ENCODE results near the gene PRUNE2. TPM values are rescaled to one million over a fixed set of nuclear protein-coding genes. Genes with fewer than 3 reads are reported as not detected.

Gene PRUNE2
- total and polyA plus RNA-seq, 2 of the 8 experiments (the other 6 are each of a cell fraction or from before 2014, with no cell fraction given): 5.5 to 13.3 TPM

DNA sequence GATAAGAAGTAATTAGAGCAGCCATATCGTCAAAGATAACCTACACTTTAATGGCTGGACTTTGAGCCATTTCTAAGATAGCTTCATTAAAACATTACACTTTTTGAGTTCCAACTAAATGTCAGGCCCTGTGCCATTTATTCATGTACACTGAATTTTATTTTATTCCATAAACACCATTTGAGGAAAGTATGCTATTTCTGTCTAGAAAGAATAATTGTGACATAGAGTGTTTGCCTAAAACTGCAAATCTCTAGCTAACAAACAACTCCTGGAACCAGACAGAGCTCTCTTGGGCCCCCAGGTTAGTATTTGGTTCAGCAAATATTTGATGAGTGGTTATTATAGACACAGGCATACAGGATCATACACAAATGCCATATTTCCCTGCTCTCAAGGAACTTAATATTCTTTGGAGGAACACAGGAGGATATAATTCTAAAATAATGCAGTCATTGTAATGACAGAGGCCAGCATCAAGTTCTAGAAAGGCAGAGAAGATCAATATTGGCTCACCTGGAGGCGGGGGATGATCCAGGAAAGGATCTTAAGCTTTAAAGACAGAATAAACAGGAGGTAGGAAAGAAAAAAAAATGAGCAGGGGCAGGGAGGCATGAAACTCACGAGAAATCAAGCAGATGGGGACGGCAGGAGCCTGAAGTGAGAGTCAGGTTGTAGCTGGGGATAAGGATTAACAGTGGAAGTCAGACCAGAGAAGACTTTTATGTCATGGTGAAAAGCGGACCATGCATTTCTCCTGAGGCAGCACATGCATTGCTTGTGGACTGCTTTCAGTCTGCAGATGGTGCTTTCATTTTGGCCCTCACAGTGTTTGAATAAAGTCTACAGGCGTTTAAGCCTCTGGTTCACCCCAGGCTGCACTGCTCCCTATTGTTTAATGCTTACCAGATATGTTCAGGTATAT lies 319.3 kb downstream of the PRUNE2 start:
- Histone ChIP-seq H3K9me3 (ENCODE audit: insufficient read depth in 2 of 2, low read depth in 1 of 2, low read length in 1 of 2) (no peaks in the 10 kb centered on the region), H3K9ac (replicated peaks in 1 of 4; ENCODE audit: extremely low read depth in 1 of 4, low read depth in 3 of 4, low read length in 3 of 4) (no peak overlapping the region), H3K18ac (ENCODE audit: extremely low read depth, low read length) (no peak overlapping the region), H2BK20ac (ENCODE audit: low read length) (no peak overlapping the region), H2BK5ac (ENCODE audit: low read depth, low read length) (no peak overlapping the region), H3K27me3 (replicated peaks in 1 of 4; ENCODE audit: control insufficient read depth in 3 of 4, extremely low read depth in 1 of 4, insufficient read depth in 3 of 4, low read length in 3 of 4) (no peaks in the 10 kb centered on the region; a peak in 1 of 7 replicates), H3K23ac (ENCODE audit: insufficient read length) (no peak overlapping the region), H2AFZ (ENCODE audit: low read length) (peak overlapping the region; percentile 35; the same call in 1 of the 2 replicates), H3K4me3 (ENCODE audit: extremely low read depth in 1 of 4, insufficient read depth in 2 of 4, low read depth in 3 of 4, low read length in 4 of 4) (no peak overlapping the region), H2BK12ac (ENCODE audit: low read depth, low read length) (no peak overlapping the region), H2BK15ac (ENCODE audit: low read length) (no peak overlapping the region), H4K20me1 (replicated peaks in 1 of 2; ENCODE audit: control insufficient read depth in 1 of 2, insufficient read depth in 2 of 2, low read length in 2 of 2) (no peaks in the 10 kb centered on the region), H4K5ac (ENCODE audit: insufficient read length, low read depth, low read length) (no peak overlapping the region), H3K4me1 (replicated peaks in 1 of 4; ENCODE audit: control insufficient read depth in 3 of 4, insufficient read depth in 4 of 4, low read length in 3 of 4) (peaks cover 0 to 5% (median 5%) of the 10 kb centered on the region in 4 experiments; a peak in 5 of 7 replicates), H3K14ac (ENCODE audit: insufficient read length) (no peak overlapping the region), H3K36me3 (ENCODE audit: control insufficient read depth in 2 of 4, insufficient read depth in 4 of 4, low read length in 3 of 4) (no peaks in the 10 kb centered on the region), H3K4ac (replicated peaks; ENCODE audit: insufficient read length, low read depth, low read length) (no peak overlapping the region), H2BK120ac (replicated peaks; ENCODE audit: low read depth, low read length) (no peak overlapping the region), H3K79me1 (ENCODE audit: low read depth, low read length) (no peaks in the 10 kb centered on the region), H3K79me2 (ENCODE audit: control insufficient read depth in 1 of 2, insufficient read depth in 2 of 2, low read length in 2 of 2) (no peaks in the 10 kb centered on the region), H3K27ac (ENCODE audit: low read depth, low read length) (no peak overlapping the region), H3K4me2 (ENCODE audit: insufficient read depth in 1 of 2, low read depth in 2 of 2, low read length in 2 of 2) (no peak overlapping the region), H4K8ac (ENCODE audit: extremely low read depth, insufficient read depth, low read length) (no peak overlapping the region), H3K23me2 (ENCODE audit: low read depth, low read length) (no peaks in the 10 kb centered on the region), H2AK5ac (ENCODE audit: low read depth, low read length) (no peak overlapping the region), H4K91ac (replicated peaks; ENCODE audit: insufficient read length, low read length) (no peak overlapping the region), H3K56ac (replicated peaks; ENCODE audit: insufficient read length, low read depth, low read length) (no peak overlapping the region)
- 80% methylated on average over 6 of the region's 6 CpGs; no CpG with 5 or more reads in 1 of the 2 experiments for whole genome bisulfite sequencing, 2 experiments (ENCODE audit: extremely low coverage in 1 of 2, insufficient coverage in 1 of 2, insufficient read length in 1 of 2, insufficient replicate concordance in 2 of 2, low coverage in 1 of 2, low lambda C conversion rate in 2 of 2, missing lambda C conversion rate in 1 of 2)
- ChIA-PET POLR2A (ENCODE audit: partially characterized antibody) (no interaction called here), CTCF (ENCODE audit: partially characterized antibody) (interaction anchor here (0.6 kb wide), 1 partner anchor 44 kb away, joined by 3 read pairs; no protein-coding TSS in a partner anchor)
- no peak for TF ChIP-seq ASH2L (IDR thresholded peaks at IDR 0.05; ENCODE audit: low read length)
- no peak for TF ChIP-seq RAD21 (IDR thresholded peaks at IDR 0.05 in 1 of 2, conservative IDR thresholded peaks at IDR 0.05 in 1 of 2; ENCODE audit: low read depth in 2 of 2, low read length in 2 of 2)
- no peak for TF ChIP-seq BACH1 (IDR thresholded peaks at IDR 0.05; ENCODE audit: low read length)
- TF ChIP-seq SUZ12 (IDR thresholded peaks at IDR 0.05; ENCODE audit: low read length): no peak
- no peak for TF ChIP-seq SP4 (IDR thresholded peaks at IDR 0.05; ENCODE audit: low read length)
- no peak for TF ChIP-seq EP300 (IDR thresholded peaks at IDR 0.05; ENCODE audit: borderline replicate concordance in 1 of 2, low read depth in 2 of 2, low read length in 2 of 2)
- FAIRE-seq (no peak), DNase-seq (ENCODE audit: low read depth in 1 of 2, low spot score in 2 of 2) (no peak)

Measured in H1 (cell line).